ENCODE results near the gene KASH5.

DNA sequence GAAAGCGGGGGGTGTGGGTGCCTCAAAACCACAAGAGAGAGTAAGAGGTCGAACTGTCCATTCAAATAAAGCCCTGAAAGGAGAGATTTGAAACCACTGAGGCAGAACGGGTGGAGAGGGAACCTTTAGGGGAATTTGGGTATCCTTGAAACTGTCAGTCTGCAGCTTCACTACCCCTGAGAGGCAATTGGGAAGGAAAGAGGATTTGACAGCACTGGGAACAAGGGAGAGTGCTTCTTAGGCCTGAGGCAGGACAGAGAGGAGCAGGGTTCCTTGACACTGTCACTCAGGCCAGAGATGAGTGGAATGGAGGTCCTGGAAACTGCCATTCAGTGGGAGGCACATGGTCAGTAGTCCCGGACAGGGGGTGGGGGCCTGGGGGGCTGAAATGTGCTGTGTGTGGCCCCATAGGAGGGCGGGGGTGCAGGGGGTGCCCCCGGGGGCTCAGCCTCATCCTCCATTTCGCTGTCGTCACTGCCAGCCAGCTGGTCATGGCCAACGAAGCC is 42.2 kb downstream of the KASH5 start:
- TF ChIP-seq, protein P1, sequence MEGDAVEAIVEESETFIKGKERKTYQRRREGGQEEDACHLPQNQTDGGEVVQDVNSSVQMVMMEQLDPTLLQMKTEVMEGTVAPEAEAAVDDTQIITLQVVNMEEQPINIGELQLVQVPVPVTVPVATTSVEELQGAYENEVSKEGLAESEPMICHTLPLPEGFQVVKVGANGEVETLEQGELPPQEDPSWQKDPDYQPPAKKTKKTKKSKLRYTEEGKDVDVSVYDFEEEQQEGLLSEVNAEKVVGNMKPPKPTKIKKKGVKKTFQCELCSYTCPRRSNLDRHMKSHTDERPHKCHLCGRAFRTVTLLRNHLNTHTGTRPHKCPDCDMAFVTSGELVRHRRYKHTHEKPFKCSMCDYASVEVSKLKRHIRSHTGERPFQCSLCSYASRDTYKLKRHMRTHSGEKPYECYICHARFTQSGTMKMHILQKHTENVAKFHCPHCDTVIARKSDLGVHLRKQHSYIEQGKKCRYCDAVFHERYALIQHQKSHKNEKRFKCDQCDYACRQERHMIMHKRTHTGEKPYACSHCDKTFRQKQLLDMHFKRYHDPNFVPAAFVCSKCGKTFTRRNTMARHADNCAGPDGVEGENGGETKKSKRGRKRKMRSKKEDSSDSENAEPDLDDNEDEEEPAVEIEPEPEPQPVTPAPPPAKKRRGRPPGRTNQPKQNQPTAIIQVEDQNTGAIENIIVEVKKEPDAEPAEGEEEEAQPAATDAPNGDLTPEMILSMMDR (CRISPR knock-in tag; IDR thresholded peaks at IDR 0.05) = no peak
- no peak for TF ChIP-seq HDAC6 (IDR thresholded peaks at IDR 0.05; ENCODE audit: low read depth, low read length)

All from HepG2 (cell line).